SHP77 (cell line): Measurements from ENCODE around the gene PNPLA5.
"Not testable (repeated sequence)": the region's sequence is repeated elsewhere in the genome, so short reads cannot be mapped to it uniquely, and the experiment has no call there.

Experiments used
- DNase-seq, 2 experiments: peaks; one replicate each; lab custom pipeline; 2025; lab: John Stamatoyannopoulos, UW

Gene PNPLA5

DNA sequence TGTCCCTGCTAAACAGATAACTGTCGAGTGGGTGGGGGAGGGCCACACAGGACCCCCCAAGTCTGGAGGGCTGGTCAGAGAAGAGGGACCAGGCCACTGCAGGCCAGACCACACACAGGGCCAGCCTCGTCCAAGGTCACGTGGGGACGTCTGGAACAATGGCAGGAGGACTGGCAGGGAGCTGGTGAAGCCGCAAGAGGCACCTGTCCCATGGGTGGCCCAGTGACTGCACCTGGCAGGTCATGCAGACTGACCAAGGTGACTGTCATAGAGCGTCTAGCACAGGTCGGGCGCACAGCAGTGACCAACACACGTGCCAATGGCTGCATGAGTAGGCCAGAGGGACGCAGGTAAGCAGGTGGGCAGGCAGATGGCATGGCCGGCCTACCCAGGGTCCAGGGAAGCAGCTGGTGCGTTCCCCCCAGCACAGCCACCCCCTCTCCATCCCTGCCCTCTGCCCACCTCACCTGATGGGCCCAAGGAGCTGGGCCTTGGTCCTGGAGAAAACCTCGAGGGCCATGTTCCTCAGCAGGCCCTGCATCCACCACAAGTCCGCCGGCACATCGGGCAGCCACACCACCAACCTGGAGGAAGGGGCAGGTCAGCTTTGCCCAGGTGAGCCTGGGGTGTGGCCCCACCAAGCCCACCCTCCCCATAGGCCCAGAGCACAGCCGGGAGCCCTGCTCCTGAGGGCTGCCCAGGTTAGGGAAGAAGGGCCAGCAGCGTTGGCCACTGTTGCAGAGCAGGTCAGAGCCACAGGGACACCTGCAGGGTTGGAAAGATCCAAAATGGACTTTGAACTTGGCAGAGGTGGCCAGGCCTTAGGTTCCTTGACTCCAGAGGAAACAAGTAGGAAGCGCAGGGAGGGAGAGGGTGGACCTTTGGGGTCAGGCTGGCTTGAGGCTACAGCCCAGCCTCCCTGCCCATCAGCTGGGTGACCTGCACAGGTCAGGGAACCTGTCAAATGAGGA is 10.4 kb downstream of the PNPLA5 start:
- no peak for DNase-seq

- DNase-seq, result no peak
Observed at GRCh38 chr22:43880541-43880991, 11.2 kb downstream of the PNPLA5 start.

- DNase-seq, result no peak
Observed at GRCh38 chr22:43879901-43880540, 11.8 kb downstream of the PNPLA5 start.

DNA sequence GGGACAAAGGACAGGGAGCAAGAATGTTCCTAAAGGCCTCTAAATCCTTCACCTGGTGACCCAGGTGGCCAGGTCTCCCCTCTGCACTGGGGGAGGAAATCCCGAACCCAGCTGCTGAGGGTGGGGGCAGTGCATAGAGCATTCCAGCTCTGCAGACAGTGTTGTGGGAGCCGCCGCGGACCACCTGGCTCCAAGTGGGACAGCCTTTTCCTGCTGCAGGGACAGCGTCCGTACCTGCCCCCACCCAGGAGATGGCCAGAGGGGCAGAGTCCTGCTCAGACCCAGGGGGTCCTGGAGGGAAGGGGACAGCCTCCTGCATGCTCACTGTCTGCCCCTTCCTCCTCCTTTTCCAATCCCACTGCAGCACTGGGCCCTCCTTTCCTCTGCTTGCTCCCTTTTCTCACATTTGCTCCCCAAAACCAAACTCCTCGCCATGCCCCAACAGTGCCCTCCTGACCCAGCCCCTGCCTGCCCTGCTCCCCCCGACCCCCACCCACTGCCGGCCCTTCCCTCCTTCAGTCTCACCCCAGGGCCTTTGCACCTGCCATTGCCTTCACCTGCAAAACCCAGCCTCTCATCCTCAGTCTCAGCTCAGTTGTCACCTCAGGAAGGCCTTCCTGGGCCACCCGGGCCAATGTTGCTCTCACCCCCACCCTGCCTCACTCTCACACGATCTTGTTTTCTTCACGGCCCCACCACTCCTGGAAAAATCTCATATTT is 12.8 kb downstream of the PNPLA5 start:
- DNase-seq, result no peak

GRCh38 chr22:43878079-43878795 is 13.6 kb downstream of the PNPLA5 start:
- no peak for DNase-seq

DNA sequence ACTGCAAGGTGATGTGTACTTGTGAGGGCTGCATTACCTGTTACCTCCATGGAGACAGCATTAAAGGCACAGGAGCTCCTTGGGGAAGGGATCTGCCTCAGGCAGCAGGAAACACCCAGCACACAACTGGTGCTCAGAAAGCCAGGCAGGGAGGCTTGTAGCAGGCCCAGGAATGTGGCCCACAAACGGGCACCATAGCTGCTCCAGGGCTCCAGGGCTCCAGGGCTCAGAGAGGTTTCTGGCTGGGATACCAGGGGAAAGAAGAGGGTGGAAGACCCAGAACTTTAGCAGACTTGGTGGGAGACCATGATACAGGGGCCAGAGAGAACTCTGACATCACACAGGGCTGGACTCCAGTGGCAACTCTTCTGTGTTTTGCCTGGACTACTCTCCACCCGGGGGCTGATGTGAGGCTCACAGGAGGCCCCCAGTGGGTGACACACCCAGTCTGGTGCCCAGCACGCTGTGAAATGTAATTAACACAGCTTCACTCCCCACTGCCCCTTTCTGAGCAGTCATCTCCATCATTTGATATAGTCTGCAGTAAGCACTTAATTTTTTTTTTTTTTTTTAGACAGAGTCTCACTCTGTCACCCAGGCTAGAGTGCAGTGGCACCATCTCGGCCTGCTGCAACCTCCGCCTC is 14.8 kb downstream of the PNPLA5 start:
- no peak for DNase-seq

DNA sequence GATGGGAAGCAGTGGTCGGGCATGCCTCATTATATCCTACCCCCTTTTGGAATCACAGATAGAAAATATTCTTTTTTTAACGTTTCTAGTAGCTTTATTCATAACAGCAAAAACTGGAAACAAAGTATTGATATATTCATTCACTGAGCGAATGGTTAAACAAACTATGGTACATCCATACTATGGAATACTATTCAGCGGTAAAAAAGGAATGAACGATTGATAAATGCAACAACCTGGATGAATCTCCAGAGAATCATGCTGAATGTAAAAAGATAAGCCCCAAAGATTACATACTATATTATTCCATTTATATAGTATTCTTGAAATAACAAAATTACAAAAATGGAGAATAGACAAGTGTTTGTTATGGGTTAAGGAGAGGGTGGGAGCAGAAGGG is 22.0 kb downstream of the PNPLA5 start:
- no peak for DNase-seq

DNA sequence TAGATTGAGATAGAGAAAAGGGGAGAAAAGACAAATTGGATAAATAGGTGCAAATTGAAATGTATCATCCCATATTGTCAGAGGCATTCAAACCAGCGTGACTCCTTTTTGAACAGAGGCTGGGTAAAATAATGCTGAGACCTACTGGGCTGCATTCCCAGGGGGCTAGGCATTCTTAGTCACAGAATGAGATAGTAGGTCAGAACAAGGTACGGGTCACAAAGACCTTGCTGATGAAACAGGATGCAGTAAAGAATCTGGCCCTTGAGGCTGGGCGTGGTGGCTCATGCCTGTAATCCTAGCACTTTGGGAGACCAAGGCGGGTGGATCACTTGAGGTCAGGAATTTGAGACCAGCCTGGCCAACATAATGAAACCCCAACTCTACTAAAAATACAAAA is 22.8 kb downstream of the PNPLA5 start:
- not testable (repeated sequence) for DNase-seq

- no peak for DNase-seq
Observed at GRCh38 chr22:43867839-43868635, 23.8 kb downstream of the PNPLA5 start.

GRCh38 chr22:43862882-43863202 is 29.0 kb downstream of the PNPLA5 start:
- DNase-seq, result no peak

DNA sequence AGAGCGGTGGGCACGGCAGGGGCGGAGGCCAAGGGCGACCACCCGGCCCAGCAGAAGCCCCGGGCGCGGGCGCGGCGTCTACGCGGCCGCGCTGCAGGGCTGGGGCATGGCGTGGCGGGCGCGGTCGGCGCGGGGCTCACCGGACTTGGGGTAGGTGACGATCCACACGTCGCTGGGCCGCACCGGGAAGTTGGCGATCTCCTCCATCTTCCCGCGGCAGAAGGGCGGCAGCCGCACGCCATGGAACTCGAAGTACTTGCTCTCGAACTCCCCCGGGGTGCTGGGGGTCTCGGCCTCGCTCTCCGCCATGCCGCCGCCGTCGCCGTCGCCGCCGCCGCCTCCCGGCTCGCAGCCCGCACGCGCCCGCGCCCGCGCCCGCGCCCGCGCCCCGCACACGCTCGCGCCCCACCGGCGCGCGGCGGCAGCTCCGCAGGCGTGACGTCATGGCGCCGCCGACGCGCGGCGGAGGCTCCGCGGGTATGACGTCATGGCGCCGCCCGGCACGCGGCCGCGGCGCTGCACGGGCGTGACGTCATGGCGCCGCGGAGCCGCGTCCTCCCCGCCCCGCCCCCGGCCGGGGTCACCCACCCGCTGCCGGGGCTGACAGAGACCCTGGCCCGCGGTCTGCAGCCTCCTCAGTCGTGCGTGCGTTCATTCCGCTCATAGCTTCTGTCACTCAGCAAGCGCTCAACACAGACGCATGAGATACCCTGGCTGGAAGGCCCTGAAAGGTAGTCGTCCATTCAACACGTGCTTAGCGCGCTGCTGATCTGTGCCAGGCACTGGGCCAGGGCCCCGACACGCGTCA is 29.5 kb downstream of the PNPLA5 start, which contains the start of gene SULT4A1:
Gene SULT4A1 (minus strand): TSS at position 440 of the 808 bp plus-strand sequence. CDS start 131 bp downstream, at position 309.
- no peak for DNase-seq

- no peak for DNase-seq
Observed at GRCh38 chr22:43861529-43861928, 30.3 kb downstream of the PNPLA5 start.

- no peak for DNase-seq
Observed at GRCh38 chr22:43860831-43861230, 31.0 kb downstream of the PNPLA5 start.

DNA sequence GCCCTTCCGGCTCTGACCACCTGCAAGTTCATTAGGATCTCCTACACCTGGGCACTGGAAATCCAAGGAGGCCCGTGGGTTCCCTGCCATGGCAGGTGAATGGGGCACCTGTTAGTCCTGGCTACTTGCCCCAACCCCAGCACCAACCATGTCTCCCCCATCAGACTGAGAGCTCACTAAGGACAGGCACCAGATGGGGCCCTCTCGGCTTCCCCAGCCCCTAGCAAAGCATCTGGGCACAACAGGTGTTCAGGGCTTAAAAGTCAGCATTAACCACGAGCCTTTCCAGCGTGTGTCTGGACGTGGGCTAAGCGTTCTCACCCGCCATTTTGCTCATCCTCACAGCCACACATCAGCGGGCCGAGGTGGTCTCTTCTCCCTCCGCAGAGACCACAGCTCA is 31.7 kb downstream of the PNPLA5 start:
- no peak for DNase-seq

- no peak for DNase-seq
Observed at GRCh38 chr22:43859621-43860020, 32.2 kb downstream of the PNPLA5 start.

DNA sequence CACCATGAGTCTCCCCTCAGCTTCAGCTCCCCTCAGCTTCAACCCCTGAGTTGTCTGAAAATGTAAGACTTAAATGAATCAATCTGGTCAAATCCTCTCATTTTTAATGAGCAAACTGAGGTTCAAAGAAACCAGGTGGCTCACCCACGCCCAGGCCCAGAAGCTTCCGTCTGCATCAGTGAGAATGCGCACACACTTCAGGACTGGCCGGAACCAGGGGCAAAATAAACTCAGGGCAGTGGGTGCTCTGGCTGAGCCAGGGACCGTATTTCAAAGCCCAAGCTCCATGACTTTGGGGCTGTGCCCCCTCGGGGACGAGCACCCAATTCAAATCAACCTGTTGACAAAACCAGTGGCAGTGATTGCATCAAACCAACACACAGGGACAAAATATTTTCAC is 32.6 kb downstream of the PNPLA5 start:
- no peak for DNase-seq

DNA sequence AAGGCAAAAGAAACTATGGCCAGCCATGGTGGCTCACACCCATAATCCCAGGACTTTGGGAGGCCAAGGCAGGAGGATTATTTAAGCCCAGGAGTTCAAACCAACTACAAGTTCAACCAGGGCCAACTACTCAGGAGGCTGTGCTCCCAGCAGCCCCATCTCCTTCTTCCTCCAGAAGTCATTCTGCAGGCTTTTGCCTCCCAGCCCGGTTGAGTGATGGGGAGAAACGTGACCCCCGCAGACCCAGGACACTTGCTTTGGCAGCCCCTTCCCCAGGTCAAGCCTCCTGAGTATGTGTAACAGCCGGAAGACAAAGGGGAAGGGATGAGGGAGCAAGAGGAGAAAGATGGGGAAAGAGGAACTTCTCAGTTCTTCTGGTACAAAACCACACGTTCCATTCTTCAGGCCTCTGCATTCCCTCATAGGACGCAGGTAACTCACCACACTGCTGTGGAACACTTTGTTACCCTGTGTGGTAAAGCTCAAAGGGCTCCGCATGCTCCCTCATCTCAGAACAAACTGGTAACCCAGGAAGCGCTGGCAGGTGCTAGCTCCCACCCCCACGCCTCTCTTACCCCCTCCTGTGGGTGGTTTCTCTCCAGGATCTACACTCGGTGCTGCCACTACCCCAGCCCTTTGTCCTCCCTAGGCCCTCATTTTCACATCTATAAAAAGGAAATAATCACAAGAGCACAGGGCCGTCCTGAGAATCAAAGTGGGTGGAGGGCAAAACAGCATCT is 33.5 kb downstream of the PNPLA5 start:
- DNase-seq, result no peak

GRCh38 chr22:43857367-43857766 is 34.4 kb downstream of the PNPLA5 start:
- no peak for DNase-seq

DNA sequence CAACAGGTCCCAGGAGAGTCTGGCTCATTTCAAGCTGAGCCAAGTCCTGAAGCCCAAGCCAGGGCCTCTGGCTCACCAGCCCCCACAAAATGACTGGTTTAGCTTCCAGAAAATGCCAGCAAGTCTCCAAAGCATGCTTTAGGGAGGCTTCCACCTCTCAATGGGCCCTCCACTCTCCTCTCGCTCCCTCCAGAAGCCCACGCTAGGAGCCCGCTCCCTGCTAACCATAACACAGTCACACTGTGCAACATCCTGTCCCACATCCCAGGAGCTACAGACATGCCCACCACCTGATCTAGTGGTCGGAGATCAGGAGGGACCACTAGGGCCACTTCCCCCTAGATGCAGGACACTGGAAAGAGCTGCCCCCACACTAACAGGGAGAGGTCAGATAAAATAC is 36.4 kb downstream of the PNPLA5 start:
- no peak for DNase-seq
